Retinal pigment epithelial cell (primary cell): Measurements from ENCODE around the gene FCRL5.

Experiments used
- DNase-seq: peaks from one replicate; pipeline ENCODE4 v3.0.0-alpha.2; 2010; ENCODE audit warnings: low read depth
- H3K4me3 ChIP-seq: 2 replicates; pipeline ENCODE4 v1.5.1; 2011; ENCODE audit warnings: mild to moderate bottlenecking, low read length, control low read depth, moderate library complexity
- TF ChIP-seq, protein P1 (sequence below): conservative IDR thresholded peaks from 2 replicates; pipeline ENCODE4 v1.5.1; 2011; ENCODE audit warnings: low read depth, low read length, control low read depth, inconsistent platforms

Gene FCRL5

DNA sequence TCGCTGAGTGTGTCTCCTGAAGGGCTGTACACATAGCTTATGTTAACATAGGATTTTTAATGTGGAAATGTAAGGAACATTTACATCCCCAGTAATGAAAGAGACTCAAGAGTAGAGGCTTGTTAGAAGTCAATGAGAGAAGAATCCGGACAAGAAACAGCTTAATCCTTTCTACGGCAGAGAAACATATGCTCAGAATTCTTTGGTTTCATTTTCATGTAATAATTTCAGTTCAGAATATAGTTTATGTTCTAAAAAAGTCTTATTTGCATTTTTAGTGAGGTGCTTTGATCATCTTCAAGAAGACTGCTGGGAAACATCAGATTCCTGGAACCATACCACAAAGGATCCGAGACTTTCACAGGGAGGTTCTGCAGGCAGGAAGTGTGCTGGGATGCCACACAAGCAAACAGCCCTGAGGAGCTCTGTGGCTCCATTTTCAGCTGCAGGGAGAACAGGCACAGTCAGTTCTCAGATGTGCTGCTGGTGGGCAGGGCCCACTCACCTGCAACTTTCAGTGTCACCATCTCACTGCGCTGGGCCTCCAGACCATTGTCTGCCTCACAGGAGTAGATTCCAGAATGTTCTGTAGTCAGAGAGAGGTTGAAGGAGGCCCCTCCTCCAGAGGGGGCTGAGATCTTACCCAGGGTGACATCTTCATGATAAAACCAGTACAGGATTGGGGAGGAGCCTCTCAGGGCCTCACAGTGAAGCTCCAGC, 28.4 kb downstream of the FCRL5 start:
- TF ChIP-seq, protein P1, sequence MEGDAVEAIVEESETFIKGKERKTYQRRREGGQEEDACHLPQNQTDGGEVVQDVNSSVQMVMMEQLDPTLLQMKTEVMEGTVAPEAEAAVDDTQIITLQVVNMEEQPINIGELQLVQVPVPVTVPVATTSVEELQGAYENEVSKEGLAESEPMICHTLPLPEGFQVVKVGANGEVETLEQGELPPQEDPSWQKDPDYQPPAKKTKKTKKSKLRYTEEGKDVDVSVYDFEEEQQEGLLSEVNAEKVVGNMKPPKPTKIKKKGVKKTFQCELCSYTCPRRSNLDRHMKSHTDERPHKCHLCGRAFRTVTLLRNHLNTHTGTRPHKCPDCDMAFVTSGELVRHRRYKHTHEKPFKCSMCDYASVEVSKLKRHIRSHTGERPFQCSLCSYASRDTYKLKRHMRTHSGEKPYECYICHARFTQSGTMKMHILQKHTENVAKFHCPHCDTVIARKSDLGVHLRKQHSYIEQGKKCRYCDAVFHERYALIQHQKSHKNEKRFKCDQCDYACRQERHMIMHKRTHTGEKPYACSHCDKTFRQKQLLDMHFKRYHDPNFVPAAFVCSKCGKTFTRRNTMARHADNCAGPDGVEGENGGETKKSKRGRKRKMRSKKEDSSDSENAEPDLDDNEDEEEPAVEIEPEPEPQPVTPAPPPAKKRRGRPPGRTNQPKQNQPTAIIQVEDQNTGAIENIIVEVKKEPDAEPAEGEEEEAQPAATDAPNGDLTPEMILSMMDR, result no peak
- H3K4me3 ChIP-seq, result no peak overlapping the region
- DNase-seq, result no peak

DNA sequence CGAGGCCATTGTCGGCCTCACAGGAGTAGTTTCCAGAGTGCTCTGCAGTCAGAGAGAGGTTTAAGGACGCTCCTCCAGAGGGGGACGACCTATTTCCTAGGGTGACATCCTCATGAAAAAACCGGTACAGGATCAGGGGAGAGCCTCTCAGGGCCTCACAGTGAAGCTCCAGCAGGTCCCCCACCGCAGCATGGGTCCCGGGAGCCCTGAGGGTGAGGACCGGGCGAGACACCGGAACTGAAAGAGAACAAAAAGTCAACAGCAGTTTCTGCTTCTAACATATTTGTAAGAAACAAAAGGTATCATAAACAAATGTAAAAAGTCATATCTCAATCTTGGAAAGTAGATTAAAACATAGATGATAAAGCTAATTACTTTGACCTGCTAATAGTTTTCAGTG, 31.3 kb downstream of the FCRL5 start:
- no peak overlapping the region for H3K4me3 ChIP-seq
- TF ChIP-seq, protein P1, result no peak
- DNase-seq, result no peak

DNA sequence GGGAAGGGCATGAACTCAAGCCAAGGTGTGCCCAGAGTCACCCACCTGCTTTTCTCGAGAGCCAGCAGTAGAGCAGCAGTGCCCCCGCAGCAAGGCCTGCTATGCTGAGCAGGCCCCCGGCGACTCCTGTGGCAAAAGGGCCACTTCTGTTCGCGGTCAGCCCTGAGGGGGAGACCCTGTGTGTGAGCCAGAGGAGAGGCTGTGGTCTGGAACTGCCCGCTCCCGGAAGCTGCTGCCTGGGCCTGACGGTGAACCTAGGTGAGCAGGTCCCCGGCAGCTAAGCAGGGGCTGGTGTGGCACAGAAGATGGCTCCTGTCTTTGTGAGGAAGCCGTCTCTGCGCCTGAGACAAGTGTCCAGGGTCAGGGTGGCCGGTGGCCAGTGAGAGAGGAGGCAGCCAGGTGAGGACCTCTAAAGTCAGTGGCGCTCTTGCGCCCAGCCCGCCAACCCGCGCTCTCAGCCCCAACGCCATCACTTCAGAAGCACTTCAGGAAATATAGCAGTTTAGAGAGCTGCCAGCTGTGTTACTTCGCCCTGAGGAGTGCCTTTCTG, 31.9 kb downstream of the FCRL5 start:
- H3K4me3 ChIP-seq, result no peak overlapping the region
- TF ChIP-seq, protein P1, result no peak
- no peak for DNase-seq

DNA sequence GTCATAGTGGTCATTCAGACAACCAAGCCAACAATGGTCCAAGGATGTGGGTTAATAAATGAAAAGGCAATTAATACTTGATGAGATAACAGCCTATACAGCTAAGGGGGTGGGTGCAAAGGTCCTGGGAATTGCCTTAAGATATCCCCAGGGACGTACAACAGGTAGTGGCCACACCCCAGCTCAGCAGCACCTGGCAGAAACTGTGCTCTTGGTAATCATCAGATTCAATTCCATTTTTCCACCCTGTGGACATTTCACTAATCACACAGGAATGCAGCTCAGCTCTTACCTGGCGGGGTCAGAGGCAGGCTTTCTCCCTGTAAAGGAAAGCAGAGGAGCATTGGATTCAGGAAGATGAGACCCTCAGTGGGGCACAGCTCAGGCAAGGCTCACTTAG, 32.9 kb downstream of the FCRL5 start:
- no peak overlapping the region for H3K4me3 ChIP-seq
- TF ChIP-seq, protein P1, result no peak

DNA sequence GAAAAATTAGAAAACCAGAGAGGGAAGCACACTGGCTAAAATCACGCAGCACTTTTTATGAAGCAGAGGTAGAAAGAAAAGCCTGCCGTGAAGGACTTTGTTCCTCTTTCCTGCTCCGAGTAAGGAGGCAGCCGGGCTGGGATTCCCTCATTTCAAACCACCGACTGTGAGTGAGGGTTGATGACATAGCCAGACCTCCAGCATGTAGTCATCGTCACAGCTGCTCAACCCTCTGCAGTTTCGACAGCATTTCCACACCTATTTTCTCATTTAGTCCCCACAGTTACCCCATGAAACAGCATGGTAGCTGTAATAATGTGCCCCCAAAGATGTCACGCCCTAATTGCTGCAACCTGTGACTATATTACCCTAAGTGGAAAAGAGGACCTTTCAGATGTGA, 35.3 kb downstream of the FCRL5 start:
- TF ChIP-seq, protein P1, result no peak
- DNase-seq, result no peak
- H3K4me3 ChIP-seq, result no peak overlapping the region

More for the DNA sequence above, 32.9 kb downstream of the FCRL5 start:
- DNase-seq, result no peak

DNA sequence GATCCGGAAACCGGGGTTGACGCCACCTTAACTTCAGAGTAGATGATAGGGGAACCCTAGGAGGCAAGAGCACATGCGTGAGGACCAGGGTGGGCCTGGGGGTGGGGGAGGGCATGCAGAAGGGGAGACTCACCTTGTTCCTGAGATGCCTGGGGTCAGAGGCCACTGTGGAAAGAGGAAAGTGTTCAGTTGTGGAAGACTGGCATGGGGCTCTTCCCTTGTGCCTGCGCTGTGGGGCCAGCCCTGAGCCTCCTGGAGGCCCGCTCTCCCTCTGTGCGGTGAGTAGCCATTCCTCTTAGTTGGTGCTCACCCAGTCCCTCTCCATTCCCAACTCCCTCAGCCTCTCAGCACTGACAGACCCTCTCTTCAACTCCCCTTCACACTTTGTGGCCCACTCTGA, 36.6 kb downstream of the FCRL5 start:
- no peak for DNase-seq
- TF ChIP-seq, protein P1, result no peak
- no peak overlapping the region for H3K4me3 ChIP-seq

DNA sequence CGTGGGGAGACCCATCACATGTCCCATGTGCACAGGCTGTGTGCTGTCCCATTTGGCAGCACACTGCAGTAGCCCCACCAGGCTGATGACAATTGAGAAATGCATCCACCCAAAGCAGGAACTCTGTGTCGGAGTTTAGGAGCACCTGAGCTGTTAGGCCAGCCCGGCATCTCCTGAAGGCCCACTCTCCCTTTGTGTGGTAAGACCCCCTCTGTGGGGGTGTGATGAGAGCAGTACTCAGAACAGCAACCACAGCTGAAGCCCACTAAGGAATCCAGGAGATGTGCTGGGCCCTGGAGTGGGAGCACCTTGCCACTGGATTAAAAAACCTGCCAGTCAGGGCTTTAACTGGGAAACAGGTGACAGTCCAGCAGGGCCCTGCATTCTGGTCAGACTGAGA, 37.2 kb downstream of the FCRL5 start:
- DNase-seq, result no peak
- H3K4me3 ChIP-seq, result no peak overlapping the region
- TF ChIP-seq, protein P1, result no peak
